Measurements from ENCODE around the gene IQSEC1.

Gene IQSEC1

DNA sequence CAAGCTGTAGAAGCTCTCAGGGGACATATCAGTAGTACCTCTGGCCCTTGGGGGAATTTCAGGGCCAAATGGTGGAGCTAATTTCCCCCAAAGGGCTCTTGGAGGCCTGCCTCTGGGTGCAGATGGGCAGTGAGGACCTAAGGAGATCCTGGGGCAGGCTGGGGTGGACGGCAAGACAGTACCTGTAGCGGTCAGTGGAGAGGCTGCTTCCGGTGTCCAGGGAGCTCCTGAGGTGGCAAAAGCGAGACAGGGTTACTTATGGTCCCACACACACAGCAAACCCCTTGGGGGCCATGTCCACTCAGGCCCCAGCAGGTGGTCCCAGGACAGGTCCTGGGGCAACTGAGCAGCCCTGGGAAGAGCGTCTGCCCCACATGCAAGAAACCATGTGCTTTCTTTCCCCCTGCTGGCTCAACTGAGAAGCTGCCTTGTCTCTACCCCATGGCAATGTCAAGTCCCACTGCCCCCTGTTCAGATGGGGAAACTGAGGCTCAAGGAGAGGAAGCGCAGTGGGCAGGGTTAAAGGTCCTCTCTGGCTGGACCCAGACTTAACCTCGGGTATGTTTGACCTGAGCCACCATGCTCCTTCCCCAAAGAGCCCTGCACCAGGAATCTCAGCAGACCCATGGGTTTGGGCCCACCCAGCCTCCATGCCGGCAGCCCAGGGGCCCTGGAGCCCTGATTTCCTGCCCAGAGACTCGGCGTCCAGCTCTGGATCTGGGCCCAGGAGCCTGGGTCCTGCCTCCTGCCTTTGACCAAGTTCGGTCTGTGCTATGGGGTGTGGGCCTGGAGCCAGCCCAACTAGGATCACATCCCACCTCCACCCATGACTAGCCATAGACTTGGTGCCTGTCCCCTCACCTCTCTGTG, 25.7 kb downstream of the IQSEC1 start:
- DNase-seq (ENCODE audit: low read depth): no peak

DNA sequence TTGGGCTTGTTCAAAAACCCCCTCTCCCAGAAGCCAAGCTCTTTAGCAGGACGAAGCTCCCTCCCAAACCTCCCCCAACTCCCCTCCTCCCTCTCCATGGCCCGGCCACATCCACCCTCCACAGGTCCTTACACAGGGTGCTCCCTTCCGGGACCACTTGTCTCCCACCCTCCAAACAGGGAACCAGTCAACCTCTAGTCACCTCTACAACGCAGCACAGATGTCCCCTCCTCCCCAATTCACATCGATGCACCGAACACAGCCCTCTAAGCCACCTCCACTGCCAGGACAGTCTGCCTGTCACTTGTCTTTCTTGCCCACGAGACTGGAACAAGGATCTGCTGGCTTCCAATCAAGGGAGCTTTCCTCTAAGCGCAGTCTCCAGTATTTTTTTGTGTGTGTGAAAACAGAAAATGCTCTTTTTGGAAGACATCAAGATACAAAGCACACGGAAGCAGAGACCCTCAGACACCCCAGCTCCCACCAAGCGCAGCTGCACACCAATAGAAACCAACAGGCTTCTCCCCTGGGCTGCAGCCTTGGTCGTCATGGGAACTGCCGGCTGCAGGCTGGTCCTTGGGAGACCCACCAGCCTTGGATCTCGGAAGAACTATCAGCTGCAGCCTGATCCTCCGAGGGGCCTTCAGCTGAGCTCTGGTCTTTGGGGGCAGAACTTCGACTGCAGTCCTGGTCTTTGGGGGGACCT, 26.5 kb downstream of the IQSEC1 start:
- DNase-seq (ENCODE audit: low read depth): no peak

DNA sequence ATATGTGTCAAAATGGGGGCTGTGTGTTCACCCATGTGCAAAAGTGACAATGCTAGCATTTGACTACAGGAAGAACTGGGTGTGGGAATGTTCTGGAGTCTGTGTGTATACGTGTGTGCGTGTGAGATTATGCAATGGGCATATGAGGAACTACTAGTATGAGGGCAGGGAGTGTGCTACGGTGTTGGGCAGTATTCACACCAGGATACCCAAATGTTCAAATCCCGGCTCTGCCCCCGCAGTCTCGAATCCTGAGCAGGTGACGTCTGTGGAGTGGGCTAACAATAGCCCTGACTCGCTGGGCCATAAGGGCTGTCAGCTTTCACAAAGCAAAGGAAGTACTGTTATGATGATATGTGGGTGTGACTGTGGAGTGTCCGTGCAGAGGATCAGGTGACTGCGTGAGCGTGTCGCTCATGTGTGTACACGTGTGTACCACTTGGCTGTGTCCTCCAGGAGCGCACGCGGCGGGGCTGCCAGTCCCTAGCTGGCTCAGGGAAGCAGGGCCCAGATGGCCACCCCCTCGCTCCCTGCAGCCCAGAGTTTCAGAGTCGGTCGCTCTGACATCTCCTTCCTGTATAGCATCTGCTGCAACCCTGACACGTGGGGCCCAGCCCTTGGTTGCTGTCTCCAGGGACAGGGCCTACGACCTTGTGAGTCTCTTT, 27.2 kb downstream of the IQSEC1 start:
- no peak for DNase-seq (ENCODE audit: low read depth)

GRCh38 chr3:13045241-13045903, 27.9 kb downstream of the IQSEC1 start:
- DNase-seq (ENCODE audit: low read depth): no peak

GRCh38 chr3:13044496-13045240, 28.6 kb downstream of the IQSEC1 start:
- DNase-seq (ENCODE audit: low read depth): no peak

DNA sequence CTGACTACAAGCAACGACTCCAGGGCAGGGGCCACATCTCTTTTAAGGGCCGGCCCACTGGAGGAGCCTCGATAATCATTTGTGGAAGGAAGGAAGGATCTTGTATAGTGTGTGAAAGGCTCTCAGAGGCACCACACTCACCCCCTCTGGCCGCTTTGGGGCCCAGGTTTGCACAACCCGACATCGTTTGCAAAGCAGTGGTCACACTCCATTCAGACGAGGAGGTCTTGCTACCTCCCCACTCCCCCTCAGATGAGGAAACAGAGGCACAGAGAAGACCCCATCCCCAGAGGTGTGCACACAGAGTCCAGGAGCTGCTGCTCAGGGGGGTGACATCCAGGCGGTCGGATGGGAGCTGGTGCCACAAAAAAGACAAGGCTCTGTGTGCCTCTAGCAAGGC, 29.6 kb downstream of the IQSEC1 start:
- DNase-seq (ENCODE audit: low read depth): no peak

DNA sequence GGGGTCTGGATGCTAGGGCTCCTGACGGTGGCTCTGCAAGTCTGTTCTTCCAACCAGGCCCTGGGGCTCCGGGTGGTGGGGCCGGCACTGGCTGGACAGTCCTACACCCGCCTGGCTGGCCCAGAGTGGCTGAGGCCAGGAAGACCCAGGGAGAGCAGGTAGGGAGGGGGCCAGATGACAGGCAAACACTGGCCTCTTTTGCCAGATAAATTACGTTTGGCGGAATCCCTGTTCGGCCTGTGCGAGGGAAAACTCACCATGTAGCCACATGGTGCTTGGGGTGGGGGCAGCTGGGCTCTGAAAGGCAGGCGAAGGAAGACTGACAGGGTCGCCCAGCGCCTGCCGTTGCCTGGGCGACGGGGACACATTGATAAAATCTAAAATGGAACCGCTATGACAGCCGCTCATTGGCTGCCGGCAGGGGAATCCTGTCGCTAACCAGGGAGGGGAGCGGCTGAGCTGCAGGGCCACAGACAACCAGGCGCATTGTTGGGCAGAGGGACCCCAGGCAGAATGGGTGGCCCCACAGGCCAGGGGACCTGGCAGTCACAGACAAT, 30.4 kb downstream of the IQSEC1 start:
- DNase-seq (ENCODE audit: low read depth): no peak

DNA sequence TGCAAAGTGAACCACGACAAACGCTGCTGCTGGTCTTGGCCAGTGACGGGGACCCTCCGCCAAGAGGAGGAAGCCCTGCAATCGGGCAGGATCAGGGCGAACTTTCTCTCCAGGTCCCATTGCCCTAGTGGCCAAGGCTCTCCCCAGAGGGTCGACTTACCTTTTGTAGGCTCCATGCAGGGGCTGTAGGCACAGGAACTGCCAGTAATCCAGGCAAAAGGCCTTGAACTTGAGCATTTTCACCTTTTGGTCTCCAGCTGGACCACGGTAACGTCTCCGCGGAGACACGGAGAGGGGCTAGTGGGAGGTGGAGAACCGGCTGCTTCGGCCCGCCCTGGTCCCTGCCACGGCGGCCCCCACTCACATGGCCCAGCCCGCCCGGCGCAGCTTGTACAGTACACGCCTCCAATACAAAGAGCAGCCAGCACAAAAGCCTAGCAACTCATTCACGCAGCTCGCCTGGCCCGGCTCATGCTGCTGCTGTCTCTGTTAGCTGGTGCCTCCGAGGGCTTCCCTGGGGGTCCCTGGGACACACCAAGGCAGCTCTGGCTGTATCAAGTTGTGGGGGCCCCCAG, 31.0 kb downstream of the IQSEC1 start:
- no peak for DNase-seq (ENCODE audit: low read depth)

GRCh38 chr3:13041113-13041776, 32.0 kb downstream of the IQSEC1 start:
- DNase-seq (ENCODE audit: low read depth): no peak

DNA sequence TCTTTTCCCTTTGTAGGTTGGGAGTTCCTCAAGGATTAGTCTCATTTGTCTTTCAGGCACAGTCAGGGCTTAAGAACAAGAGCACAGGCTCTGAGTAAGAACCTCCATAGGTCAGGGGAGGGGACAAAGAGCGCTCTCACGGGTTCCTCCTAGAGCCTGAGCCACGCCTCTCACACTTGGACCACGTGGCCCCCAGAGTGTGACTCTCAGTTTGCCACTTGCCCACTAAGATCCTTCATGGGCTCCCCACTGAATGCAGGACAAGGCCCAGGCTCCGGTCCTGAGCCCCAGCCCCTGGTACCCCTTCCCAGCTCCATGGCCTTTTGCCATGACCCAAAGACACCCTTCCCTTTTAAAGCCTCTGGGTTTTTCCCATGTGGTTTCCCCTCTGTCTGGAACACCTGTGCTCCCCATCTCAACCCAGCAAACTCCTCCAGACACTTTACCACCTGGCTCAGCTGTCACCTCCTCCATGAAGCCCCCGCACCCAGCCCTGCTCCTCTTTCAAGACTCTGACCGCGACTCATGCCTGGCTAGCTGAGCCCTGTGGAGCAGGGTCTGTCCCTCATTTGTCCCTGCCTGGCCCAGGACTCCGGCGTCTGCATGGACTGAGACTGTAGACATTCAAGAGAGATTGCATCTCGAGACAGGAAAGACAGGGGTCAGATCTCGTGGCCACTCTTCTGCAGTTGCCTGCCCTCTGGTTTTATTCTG, 32.7 kb downstream of the IQSEC1 start:
- no peak for DNase-seq (ENCODE audit: low read depth)

- DNase-seq (ENCODE audit: low read depth): no peak
These were observed 33.9 kb downstream of the IQSEC1 start for GRCh38 chr3:13039213-13039896.

DNA sequence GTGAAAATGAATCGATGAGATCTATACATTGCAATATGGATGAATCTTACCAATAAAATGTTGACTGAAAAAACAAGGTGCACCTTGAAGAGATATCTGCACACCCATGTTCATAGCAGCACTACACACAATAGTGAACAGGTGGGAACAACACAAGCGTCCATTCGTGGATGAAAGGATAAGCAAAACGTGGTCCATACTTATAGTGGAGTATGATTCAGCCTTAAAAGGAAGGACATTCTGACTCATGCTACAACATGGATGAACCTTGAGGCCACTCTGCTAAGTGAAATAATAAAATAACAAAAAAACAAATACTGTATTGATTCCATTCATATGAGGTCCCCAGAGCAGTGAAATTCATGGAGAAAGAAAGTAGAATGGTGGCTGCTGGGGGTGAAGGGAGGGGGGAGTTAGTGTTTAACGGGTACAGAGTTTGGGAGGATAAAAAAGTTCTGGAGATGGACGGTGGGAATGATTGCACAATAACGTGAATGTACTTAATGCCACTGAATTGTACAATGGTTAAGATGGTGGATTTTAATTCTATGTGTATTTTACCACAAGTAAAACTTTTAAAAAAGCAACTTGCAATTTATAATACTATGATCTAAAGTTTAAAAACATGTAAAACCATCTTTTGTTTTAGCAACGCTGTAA, 35.6 kb downstream of the IQSEC1 start:
- DNase-seq (ENCODE audit: low read depth): no peak

- DNase-seq (ENCODE audit: low read depth): no peak
These were observed 38.4 kb downstream of the IQSEC1 start for GRCh38 chr3:13034861-13035260.

GRCh38 chr3:13034109-13034800, 39.0 kb downstream of the IQSEC1 start:
- DNase-seq (ENCODE audit: low read depth): no peak

- no peak for DNase-seq (ENCODE audit: low read depth)
These were observed 41.0 kb downstream of the IQSEC1 start for GRCh38 chr3:13032206-13032605.

- no peak for DNase-seq (ENCODE audit: low read depth)
These were observed 41.6 kb downstream of the IQSEC1 start for GRCh38 chr3:13031621-13032020.

GRCh38 chr3:13030684-13031083, 42.5 kb downstream of the IQSEC1 start:
- DNase-seq (ENCODE audit: low read depth): no peak
